ENCODE measurements around the gene FGF2.

GRCh38 chr4:122932763-122933162 lies 106.1 kb downstream of the FGF2 start:
- TF ChIP-seq, protein P1, sequence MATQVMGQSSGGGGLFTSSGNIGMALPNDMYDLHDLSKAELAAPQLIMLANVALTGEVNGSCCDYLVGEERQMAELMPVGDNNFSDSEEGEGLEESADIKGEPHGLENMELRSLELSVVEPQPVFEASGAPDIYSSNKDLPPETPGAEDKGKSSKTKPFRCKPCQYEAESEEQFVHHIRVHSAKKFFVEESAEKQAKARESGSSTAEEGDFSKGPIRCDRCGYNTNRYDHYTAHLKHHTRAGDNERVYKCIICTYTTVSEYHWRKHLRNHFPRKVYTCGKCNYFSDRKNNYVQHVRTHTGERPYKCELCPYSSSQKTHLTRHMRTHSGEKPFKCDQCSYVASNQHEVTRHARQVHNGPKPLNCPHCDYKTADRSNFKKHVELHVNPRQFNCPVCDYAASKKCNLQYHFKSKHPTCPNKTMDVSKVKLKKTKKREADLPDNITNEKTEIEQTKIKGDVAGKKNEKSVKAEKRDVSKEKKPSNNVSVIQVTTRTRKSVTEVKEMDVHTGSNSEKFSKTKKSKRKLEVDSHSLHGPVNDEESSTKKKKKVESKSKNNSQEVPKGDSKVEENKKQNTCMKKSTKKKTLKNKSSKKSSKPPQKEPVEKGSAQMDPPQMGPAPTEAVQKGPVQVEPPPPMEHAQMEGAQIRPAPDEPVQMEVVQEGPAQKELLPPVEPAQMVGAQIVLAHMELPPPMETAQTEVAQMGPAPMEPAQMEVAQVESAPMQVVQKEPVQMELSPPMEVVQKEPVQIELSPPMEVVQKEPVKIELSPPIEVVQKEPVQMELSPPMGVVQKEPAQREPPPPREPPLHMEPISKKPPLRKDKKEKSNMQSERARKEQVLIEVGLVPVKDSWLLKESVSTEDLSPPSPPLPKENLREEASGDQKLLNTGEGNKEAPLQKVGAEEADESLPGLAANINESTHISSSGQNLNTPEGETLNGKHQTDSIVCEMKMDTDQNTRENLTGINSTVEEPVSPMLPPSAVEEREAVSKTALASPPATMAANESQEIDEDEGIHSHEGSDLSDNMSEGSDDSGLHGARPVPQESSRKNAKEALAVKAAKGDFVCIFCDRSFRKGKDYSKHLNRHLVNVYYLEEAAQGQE (IDR thresholded peaks at IDR 0.05), result no peak
- TF ChIP-seq, protein P2, sequence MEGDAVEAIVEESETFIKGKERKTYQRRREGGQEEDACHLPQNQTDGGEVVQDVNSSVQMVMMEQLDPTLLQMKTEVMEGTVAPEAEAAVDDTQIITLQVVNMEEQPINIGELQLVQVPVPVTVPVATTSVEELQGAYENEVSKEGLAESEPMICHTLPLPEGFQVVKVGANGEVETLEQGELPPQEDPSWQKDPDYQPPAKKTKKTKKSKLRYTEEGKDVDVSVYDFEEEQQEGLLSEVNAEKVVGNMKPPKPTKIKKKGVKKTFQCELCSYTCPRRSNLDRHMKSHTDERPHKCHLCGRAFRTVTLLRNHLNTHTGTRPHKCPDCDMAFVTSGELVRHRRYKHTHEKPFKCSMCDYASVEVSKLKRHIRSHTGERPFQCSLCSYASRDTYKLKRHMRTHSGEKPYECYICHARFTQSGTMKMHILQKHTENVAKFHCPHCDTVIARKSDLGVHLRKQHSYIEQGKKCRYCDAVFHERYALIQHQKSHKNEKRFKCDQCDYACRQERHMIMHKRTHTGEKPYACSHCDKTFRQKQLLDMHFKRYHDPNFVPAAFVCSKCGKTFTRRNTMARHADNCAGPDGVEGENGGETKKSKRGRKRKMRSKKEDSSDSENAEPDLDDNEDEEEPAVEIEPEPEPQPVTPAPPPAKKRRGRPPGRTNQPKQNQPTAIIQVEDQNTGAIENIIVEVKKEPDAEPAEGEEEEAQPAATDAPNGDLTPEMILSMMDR (IDR thresholded peaks at IDR 0.05; ENCODE audit: low read depth, low read length, missing input control), result no peak
- TF ChIP-seq FOXA1 (IDR thresholded peaks at IDR 0.05), result no peak

Measured in liver (tissue), 2 donors.